Stromal cell of bone marrow (primary cell): ENCODE measurements around the gene EARS2.
"Not testable (repeated sequence)": the region's sequence is repeated elsewhere in the genome, so short reads cannot be mapped to it uniquely, and the experiment has no call there.

Experiments
- DNase-seq: peaks from one replicate; pipeline ENCODE4 v3.0.0-alpha.2; 2012; ENCODE audit warnings: low read depth

EARS2 gene

DNA sequence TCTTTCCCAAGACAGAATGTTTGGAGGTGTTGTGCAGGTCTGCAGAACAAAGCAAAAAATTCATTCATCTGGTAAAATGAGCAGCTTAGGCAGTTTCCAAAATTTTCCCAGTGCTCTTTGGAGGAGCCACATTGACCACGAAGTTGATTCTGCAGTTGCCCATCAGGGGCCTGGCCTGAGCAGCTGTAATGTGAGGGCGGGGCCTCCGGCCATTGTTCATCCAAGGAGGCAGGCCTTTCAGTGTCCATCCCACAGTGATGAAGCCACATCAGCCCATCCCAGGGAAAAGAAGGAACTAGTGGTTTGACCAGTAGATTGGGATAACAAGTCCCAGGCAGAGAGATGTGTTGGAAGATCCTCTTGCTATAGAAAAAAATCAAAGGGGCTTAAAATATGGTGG, 10.5 kb upstream of the EARS2 start:
- DNase-seq, result no peak

DNA sequence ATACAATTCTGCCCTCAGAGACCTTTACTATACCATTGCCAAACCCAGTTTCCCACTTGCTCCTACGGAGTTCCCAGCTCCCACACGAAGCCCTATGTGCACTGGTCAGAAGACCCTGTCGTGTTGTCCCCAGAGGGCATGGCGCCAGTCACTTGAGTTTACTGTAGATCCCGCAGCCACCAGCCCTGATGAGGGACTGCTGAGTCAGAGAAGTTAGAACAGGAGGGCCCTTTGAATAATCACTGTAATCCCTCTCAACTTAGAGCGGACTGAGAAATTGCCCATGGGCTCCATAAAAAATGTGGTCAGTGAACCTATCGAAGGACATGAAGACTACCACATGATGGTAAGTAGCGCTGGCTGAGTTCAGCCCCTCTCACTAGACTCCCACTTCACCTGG, 9.6 kb upstream of the EARS2 start:
- DNase-seq, result no peak

- no peak for DNase-seq
Measured at GRCh38 chr16:23564575-23565363, 7.6 kb upstream of the EARS2 start.

DNA sequence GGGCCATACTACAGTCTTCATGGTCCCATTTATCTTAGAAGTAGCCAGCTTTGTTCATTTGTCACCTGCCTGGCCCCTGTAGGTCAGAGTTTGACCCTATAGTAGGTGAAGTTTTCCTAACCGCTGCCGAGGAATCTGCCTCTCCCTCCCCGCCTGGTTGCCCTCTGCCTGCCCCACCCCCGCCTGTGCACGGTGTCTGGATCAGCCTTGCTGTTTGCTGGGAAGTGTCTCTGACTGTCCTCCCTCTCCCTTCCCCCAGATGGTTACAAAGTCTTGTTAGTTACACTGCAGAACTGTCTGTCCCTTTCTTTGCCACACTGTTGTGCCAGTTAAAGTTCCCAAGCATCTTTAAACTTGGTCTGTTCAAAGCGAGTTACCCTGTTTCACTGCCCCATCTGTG, 6.0 kb upstream of the EARS2 start:
- no peak for DNase-seq

- no peak for DNase-seq
Measured at GRCh38 chr16:23562505-23562904, 5.4 kb upstream of the EARS2 start.

GRCh38 chr16:23561586-23561985, 4.4 kb upstream of the EARS2 start:
- DNase-seq, result no peak

DNA sequence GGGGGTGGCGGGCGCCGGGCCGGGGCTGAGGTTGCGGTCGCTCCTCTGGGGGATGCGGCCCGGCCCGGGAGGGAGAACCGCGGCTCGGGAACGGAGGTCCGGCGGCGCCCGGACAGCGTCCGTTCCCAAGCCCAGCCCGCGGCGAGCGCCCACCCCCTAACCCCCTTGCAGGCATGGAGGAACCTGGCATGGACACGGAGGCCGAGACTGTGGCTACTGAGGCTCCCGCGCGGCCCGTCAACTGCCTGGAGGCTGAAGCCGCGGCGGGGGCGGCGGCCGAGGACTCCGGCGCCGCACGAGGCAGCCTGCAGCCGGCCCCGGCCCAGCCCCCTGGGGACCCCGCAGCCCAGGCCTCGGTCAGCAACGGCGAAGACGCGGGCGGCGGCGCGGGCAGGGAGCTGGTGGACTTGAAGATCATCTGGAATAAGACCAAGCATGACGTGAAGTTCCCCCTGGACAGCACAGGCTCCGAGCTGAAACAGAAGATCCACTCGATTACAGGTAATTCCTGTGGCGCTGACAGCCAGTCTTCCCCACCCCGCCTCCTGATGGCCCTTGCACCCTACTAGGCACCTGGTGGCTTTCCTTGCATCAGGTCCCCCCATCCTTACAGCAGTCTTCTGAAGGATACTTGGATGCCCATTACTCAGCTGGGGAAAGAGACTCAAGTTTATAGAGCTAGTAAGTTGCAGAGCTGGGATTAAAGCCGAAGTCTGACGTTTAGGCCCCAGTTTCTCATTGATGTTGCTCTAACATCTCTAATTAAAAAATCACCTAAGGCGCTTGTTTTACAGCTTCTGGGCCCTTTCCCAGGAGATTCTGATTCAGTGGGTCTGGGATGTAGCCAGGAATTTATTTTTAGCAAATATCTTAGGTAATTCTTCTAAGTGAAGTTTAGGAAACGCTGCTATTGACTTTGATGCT, 891 bp upstream of the EARS2 start:
- DNase-seq, result no peak

- DNase-seq, result no peak
Measured at GRCh38 chr16:23554536-23554935, 2.6 kb downstream of the EARS2 start.

DNA sequence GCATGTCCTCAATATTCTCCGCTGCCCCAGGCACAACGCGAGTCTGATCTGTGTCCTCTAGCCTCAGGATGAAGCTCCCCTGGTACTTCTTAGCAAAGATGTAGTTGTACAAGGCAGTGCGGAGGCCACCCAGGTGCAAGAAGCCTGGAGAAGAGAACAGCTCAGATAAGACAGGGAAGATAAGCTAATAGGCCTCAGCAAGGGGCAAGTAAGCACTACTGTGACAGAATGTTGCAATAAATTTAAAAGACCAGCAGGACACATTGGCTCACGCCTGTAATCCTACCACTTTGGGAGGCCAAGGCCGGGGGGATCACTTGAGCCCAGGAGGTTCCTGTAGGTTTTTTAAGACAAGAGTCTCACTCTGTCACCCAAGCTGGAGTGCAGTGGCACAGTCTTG, 5.0 kb downstream of the EARS2 start:
- DNase-seq, result no peak

GRCh38 chr16:23549938-23550337, 7.2 kb downstream of the EARS2 start:
- no peak for DNase-seq

GRCh38 chr16:23544436-23544835, 12.7 kb downstream of the EARS2 start:
- no peak for DNase-seq

GRCh38 chr16:23540817-23541178, 16.4 kb downstream of the EARS2 start:
- not testable (repeated sequence) for DNase-seq

DNA sequence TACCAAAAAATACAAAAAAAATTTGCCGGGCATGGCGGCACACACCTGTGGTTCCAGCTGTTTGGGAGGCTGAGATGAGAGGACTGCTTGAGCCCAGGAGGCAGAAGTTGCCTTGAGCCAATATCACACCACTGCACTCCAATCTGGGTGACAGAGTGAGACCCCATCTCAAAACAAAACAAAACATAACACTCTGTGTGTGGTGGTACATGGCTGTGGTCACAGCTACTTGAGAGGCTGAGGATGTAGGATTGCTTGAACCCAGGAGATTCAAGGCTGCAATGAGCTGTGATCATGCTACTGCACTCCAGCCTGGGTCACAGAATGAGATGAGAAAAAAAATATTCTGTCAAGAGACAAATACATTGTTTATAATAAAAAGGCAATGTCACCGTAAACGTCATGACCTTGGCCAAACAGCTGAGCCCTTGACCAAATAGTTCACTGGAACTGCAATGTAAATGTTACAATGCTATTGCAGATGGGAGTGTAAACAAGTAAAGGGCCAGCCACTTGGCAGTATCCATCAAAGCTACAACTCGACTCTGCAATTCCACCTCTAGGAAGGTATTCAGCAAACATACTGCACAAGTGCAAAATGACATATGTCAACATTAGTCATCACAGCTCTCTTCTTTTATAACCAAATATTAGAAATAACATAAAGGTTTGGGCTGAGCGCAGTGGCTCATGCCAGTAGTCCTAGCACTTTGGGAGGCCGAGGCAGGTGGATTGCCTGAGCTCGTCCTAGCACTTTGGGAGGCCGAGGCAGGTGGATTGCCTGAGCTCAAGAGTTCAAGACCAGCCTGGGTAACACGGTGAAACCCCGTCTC, 16.9 kb downstream of the EARS2 start:
- no peak for DNase-seq

DNA sequence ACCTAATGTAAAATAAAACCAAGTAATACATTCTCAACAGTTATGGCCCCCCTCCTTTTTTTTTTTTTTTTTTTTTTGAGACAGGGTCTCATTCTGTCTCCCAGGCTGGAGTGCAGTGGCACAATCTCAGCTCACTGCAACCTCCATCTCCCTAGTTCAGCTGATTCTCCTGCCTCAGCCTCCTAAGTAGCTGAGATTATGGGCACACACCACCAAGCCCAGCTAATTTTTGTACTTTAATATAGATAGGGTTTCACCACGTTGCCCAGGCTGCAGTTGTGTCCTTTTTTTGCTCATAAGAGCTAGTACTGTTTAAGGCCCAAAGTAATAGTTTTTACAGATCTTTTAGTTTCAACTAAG, 18.3 kb downstream of the EARS2 start:
- no peak for DNase-seq

DNA sequence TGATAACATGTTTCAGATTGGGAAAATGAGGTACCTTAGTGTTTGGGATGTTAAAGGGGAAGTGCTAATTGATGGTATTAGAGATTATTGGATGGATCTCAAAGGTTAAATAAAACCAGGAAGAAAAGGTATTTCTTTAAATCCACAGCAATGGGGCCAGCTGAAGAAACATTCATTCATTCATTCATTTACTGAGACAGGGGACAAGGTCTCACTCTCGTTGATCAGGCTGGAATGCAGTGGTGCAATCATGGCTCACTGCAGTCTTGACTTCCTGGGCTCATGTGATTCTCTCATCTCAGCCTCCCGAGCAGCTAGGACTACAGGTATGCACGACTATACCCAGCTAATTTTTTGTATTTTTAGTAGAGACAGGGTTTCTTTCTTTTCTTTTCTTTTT, 19.8 kb downstream of the EARS2 start:
- DNase-seq, result no peak

GRCh38 chr16:23535901-23536300, 21.2 kb downstream of the EARS2 start:
- DNase-seq, result no peak

GRCh38 chr16:23534868-23535860, 22.0 kb downstream of the EARS2 start:
- DNase-seq, result no peak

GRCh38 chr16:23532448-23532847, 24.7 kb downstream of the EARS2 start:
- DNase-seq, result no peak

DNA sequence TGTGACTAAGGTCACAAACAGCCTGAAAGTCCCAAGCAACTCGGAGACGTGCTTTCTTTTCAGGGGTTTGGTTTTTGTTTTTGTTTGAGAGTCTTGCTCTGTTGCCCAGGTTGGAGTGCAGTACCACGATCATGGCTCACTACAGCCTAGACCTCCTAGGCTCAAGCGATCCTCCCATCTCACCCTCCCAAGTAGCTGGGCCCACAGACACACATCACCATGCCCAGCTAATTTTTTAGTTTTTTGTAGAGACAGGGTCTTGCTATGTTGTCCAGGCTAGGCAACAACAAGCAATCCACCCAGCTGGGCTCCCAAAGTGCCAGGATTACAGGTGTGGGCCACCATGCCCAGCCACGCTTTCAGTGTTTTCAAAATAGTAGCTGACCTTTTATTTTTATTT, 27.1 kb downstream of the EARS2 start:
- DNase-seq, result no peak

DNA sequence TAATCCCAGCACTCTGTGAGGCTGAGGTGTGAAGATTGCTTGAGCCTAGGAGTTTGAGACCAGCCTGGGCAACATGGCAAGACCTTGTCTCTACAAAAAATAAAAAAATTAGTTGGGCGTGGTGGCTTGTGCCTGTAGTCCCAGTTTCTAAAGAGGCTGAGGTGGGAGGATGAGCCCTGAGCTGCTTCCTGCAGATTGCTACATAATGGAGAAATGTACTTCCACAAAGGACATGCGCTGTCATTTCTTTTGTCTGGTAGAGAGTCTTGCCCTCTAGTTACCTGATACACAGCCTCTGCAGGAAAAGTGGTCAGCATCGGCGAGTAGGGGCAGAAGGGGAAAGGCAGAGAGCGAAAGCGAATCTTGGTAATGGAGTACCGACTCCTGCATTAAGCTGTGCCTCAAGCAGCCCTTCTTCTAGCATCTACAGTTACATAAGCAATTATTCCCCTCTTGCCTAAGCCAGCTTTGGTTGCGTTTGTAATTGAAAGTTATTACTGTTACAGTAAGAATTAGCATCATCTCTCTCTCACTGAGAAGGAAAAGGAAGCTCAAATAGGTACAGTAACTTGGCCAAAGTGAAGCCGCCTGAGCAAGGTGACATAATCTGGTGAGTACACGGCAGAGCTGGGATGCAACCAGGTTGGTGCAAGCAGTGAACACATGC, 28.4 kb downstream of the EARS2 start:
- DNase-seq, result no peak
